Measurements from ENCODE around the gene KLF5.

KLF5 gene

GRCh38 chr13:73059460-73060250 is 850 bp downstream of the KLF5 start:
- no peak for DNase-seq (ENCODE audit: low read depth, low spot score)

GRCh38 chr13:73060251-73061160 is 1.7 kb downstream of the KLF5 start:
- DNase-seq (ENCODE audit: low read depth, low spot score) = no peak

- DNase-seq (ENCODE audit: low read depth, low spot score) = no peak
Measured at GRCh38 chr13:73061473-73061872, 2.7 kb downstream of the KLF5 start.

GRCh38 chr13:73061876-73062275 is 3.1 kb downstream of the KLF5 start:
- no peak for DNase-seq (ENCODE audit: low read depth, low spot score)

- DNase-seq (ENCODE audit: low read depth, low spot score) = no peak
Measured at GRCh38 chr13:73062468-73062867, 3.7 kb downstream of the KLF5 start.

- no peak for DNase-seq (ENCODE audit: low read depth, low spot score)
Measured at GRCh38 chr13:73063166-73063565, 4.4 kb downstream of the KLF5 start.

- DNase-seq (ENCODE audit: low read depth, low spot score) = no peak
Measured at GRCh38 chr13:73065036-73065435, 6.2 kb downstream of the KLF5 start.

- DNase-seq (ENCODE audit: low read depth, low spot score) = no peak
Measured at GRCh38 chr13:73065665-73066340, 7.0 kb downstream of the KLF5 start.

GRCh38 chr13:73069206-73069805 is 10.5 kb downstream of the KLF5 start:
- no peak for DNase-seq (ENCODE audit: low read depth, low spot score)

GRCh38 chr13:73070451-73071098 is 11.8 kb downstream of the KLF5 start:
- no peak for DNase-seq (ENCODE audit: low read depth, low spot score)

GRCh38 chr13:73072239-73072900 is 13.6 kb downstream of the KLF5 start:
- DNase-seq (ENCODE audit: low read depth, low spot score) = no peak

- no peak for DNase-seq (ENCODE audit: low read depth, low spot score)
Measured at GRCh38 chr13:73073050-73073449, 14.2 kb downstream of the KLF5 start.

GRCh38 chr13:73074014-73074413 is 15.2 kb downstream of the KLF5 start:
- DNase-seq (ENCODE audit: low read depth, low spot score) = no peak

GRCh38 chr13:73074926-73075325 is 16.1 kb downstream of the KLF5 start:
- DNase-seq (ENCODE audit: low read depth, low spot score) = no peak

- DNase-seq (ENCODE audit: low read depth, low spot score) = no peak
Measured at GRCh38 chr13:73075546-73075945, 16.7 kb downstream of the KLF5 start.

- no peak for DNase-seq (ENCODE audit: low read depth, low spot score)
Measured at GRCh38 chr13:73075954-73076353, 17.1 kb downstream of the KLF5 start.

GRCh38 chr13:73077865-73078264 is 19.1 kb downstream of the KLF5 start:
- DNase-seq (ENCODE audit: low read depth, low spot score) = no peak

- no peak for DNase-seq (ENCODE audit: low read depth, low spot score)
Measured at GRCh38 chr13:73079359-73079758, 20.6 kb downstream of the KLF5 start.

GRCh38 chr13:73081256-73081915 is 22.6 kb downstream of the KLF5 start:
- DNase-seq (ENCODE audit: low read depth, low spot score) = no peak

- no peak for DNase-seq (ENCODE audit: low read depth, low spot score)
Measured at GRCh38 chr13:73082471-73082870, 23.7 kb downstream of the KLF5 start.
